Subcutaneous abdominal adipose tissue (tissue), 5 donors: ENCODE results near the gene TTC24.
"Not testable (repeated sequence)": the region's sequence is repeated elsewhere in the genome, so short reads cannot be mapped to it uniquely, and the experiment has no call there.

Source experiments
- H3K27ac ChIP-seq: one replicate; pipeline ENCODE4 v1.7.0; 2013; ENCODE audit warnings: low read depth, mild to moderate bottlenecking, inconsistent platforms, low read length, moderate library complexity
- H3K27me3 ChIP-seq, 5 donors: one replicate each; pipeline ENCODE4 v1.7.0; 2013; ENCODE audit warnings: low read length in 5 of 5, inconsistent platforms in 1 of 5; ENCODE audit not compliant: control insufficient read depth in 5 of 5, insufficient read depth in 4 of 5
- H3K36me3 ChIP-seq, 5 donors: one replicate each; pipeline ENCODE4 v1.7.0; 2013; ENCODE audit warnings: low read length in 5 of 5; ENCODE audit not compliant: control insufficient read depth in 5 of 5, insufficient read depth in 5 of 5
- H3K4me1 ChIP-seq, 5 donors: one replicate each; pipeline ENCODE4 v1.7.0; 2013; ENCODE audit warnings: low read length in 5 of 5, mild to moderate bottlenecking in 3 of 5, moderate library complexity in 1 of 5; ENCODE audit not compliant: control insufficient read depth in 5 of 5, insufficient read depth in 5 of 5
- H3K4me3 ChIP-seq, 5 donors: one replicate each; pipeline ENCODE4 v1.7.0; 2013; ENCODE audit warnings: low read length in 5 of 5, low read depth in 1 of 5
- H3K9ac ChIP-seq, 5 donors: one replicate each; pipeline ENCODE4 v1.7.0; 2013; ENCODE audit warnings: low read length in 5 of 5, mild to moderate bottlenecking in 4 of 5, moderate library complexity in 3 of 5
- H3K9me3 ChIP-seq, 5 donors: one replicate each; pipeline ENCODE4 v1.7.0; 2013; ENCODE audit warnings: low read length in 5 of 5; ENCODE audit not compliant: control insufficient read depth in 5 of 5
- donor health status: healthy.
- donor health status: healthy.
- donor health status: healthy.
- donor health status: healthy.
- donor health status: healthy.

TTC24 gene

GRCh38 chr1:156552937-156553336 lies 26.6 kb upstream of the TTC24 start:
- H3K4me1 ChIP-seq, H3K4me3 ChIP-seq, H3K27me3 ChIP-seq, H3K27ac ChIP-seq, H3K9ac ChIP-seq, H3K9me3 ChIP-seq, H3K36me3 ChIP-seq: not testable (repeated sequence)

GRCh38 chr1:156553860-156554485 lies 25.6 kb upstream of the TTC24 start:
- no peaks in the 10 kb centered on the region for H3K9me3 ChIP-seq
- H3K27ac ChIP-seq: no peak overlapping the region
- no peaks in the 10 kb centered on the region for H3K27me3 ChIP-seq
- peaks cover 0 to 4% (median 0%) of the 10 kb centered on the region in 5 donors for H3K4me1 ChIP-seq
- no peaks in the 10 kb centered on the region for H3K36me3 ChIP-seq
- no peak overlapping the region for H3K4me3 ChIP-seq
- H3K9ac ChIP-seq: no peak overlapping the region

GRCh38 chr1:156554971-156555370 lies 24.6 kb upstream of the TTC24 start:
- Histone ChIP-seq H3K27ac (no peak overlapping the region), H3K27me3 (no peaks in the 10 kb centered on the region), H3K9ac (no peak overlapping the region)

GRCh38 chr1:156555715-156556114 lies 23.8 kb upstream of the TTC24 start:
- H3K27ac ChIP-seq: no peak overlapping the region
- no peak overlapping the region for H3K4me3 ChIP-seq
- no peaks in the 10 kb centered on the region for H3K36me3 ChIP-seq
- no peaks in the 10 kb centered on the region for H3K27me3 ChIP-seq
- no peaks in the 10 kb centered on the region for H3K9me3 ChIP-seq
- H3K4me1 ChIP-seq: peaks cover 0 to 4% (median 0%) of the 10 kb centered on the region in 5 donors
- H3K9ac ChIP-seq: no peak overlapping the region

More at GRCh38 chr1:156554971-156555370, 24.6 kb upstream of the TTC24 start:
- Histone ChIP-seq H3K9me3 (no peaks in the 10 kb centered on the region), H3K4me1 (peaks cover 0 to 4% (median 0%) of the 10 kb centered on the region in 5 donors), H3K36me3 (no peaks in the 10 kb centered on the region), H3K4me3 (no peak overlapping the region)

- H3K9me3 ChIP-seq: no peaks in the 10 kb centered on the region
- H3K27ac ChIP-seq: no peak overlapping the region
- H3K4me3 ChIP-seq: no peak overlapping the region
- no peaks in the 10 kb centered on the region for H3K36me3 ChIP-seq
- H3K27me3 ChIP-seq: no peaks in the 10 kb centered on the region
- H3K4me1 ChIP-seq: peaks cover 0 to 4% (median 0%) of the 10 kb centered on the region in 5 donors
- H3K9ac ChIP-seq: no peak overlapping the region
Measured at GRCh38 chr1:156556354-156556753, 23.2 kb upstream of the TTC24 start.

GRCh38 chr1:156559086-156559796 lies 20.3 kb upstream of the TTC24 start:
- H3K27me3 ChIP-seq: no peaks in the 10 kb centered on the region
- no peak overlapping the region for H3K9ac ChIP-seq
- H3K9me3 ChIP-seq: no peaks in the 10 kb centered on the region
- H3K27ac ChIP-seq: no peak overlapping the region
- H3K4me1 ChIP-seq: no peaks in the 10 kb centered on the region
- no peaks in the 10 kb centered on the region for H3K36me3 ChIP-seq
- no peak overlapping the region for H3K4me3 ChIP-seq

- Histone ChIP-seq H3K27ac (no peak overlapping the region), H3K9ac (no peak overlapping the region), H3K4me3 (no peak overlapping the region), H3K9me3 (no peaks in the 10 kb centered on the region), H3K27me3 (no peaks in the 10 kb centered on the region), H3K4me1 (no peaks in the 10 kb centered on the region), H3K36me3 (no peaks in the 10 kb centered on the region)
Measured at GRCh38 chr1:156559797-156560385, 19.6 kb upstream of the TTC24 start.

- H3K4me1 ChIP-seq: no peaks in the 10 kb centered on the region
- no peak overlapping the region for H3K4me3 ChIP-seq
- no peaks in the 10 kb centered on the region for H3K27me3 ChIP-seq
- no peak overlapping the region for H3K27ac ChIP-seq
- H3K36me3 ChIP-seq: no peaks in the 10 kb centered on the region
- no peak overlapping the region for H3K9ac ChIP-seq
- no peaks in the 10 kb centered on the region for H3K9me3 ChIP-seq
Measured at GRCh38 chr1:156560585-156561163, 18.8 kb upstream of the TTC24 start.

GRCh38 chr1:156565519-156565918 lies 14.0 kb upstream of the TTC24 start:
- no peaks in the 10 kb centered on the region for H3K9me3 ChIP-seq
- H3K4me3 ChIP-seq: no peak overlapping the region
- peaks cover 0 to 5% (median 0%) of the 10 kb centered on the region in 5 donors for H3K27me3 ChIP-seq
- H3K36me3 ChIP-seq: no peaks in the 10 kb centered on the region
- H3K9ac ChIP-seq: no peak overlapping the region
- H3K27ac ChIP-seq: no peak overlapping the region
- no peaks in the 10 kb centered on the region for H3K4me1 ChIP-seq

GRCh38 chr1:156566436-156566835 lies 13.1 kb upstream of the TTC24 start:
- H3K9me3 ChIP-seq: no peaks in the 10 kb centered on the region
- H3K36me3 ChIP-seq: no peaks in the 10 kb centered on the region
- H3K27ac ChIP-seq: no peak overlapping the region
- H3K4me1 ChIP-seq: no peaks in the 10 kb centered on the region
- H3K9ac ChIP-seq: no peak overlapping the region
- H3K4me3 ChIP-seq: no peak overlapping the region
- peaks cover 0 to 6% (median 0%) of the 10 kb centered on the region in 5 donors for H3K27me3 ChIP-seq
